Lower leg skin (tissue), 4 donors: ENCODE results near the gene MTMR11. TPM values are rescaled to one million over a fixed set of nuclear protein-coding genes. Genes with fewer than 3 reads are reported as not detected.

ENCODE experiments used
- DNase-seq, 2 donors: peaks; one replicate each; pipeline ENCODE4 v3.0.0-alpha.2; 2019; ENCODE audit warnings: low spot score in 2 of 2
- H3K4me3 ChIP-seq: fragments of 200-600 bp; sonication (generic); 2 replicates; pipeline ENCODE4 v1.5.1; 2017; ENCODE audit warnings: mild to moderate bottlenecking, low read depth; ENCODE audit not compliant: poor library complexity, severe bottlenecking
- CTCF ChIP-seq, 3 donors: fragments of 450-650 bp; IDR thresholded peaks; one replicate each; pipeline ENCODE4 v1.5.1; 2016; ENCODE audit warnings: antibody characterized with exemption in 3 of 3, mild to moderate bottlenecking in 3 of 3, moderate library complexity in 2 of 3
- POLR2A ChIP-seq, 2 donors: fragments of 450-650 bp; IDR thresholded peaks; one replicate each; pipeline ENCODE4 v1.6.1; 2016 to 2017; ENCODE audit warnings: antibody characterized with exemption in 2 of 2, mild to moderate bottlenecking in 1 of 2, moderate library complexity in 1 of 2
- WGBS, 2 donors: methylation state at CpG; one replicate each; pipeline ENCODE4 v1.1.5; 2018; 5-methylcytosine and 5-hydroxymethylcytosine counted together
- intact Hi-C: fragments of 100-400 bp; cut with DNase I; formaldehyde crosslinking; loops from one replicate; pipeline ENCODE4 v1.15.0; 2023; ENCODE audit warnings: low total_unique reads
- total RNA-seq, 4 donors: library from RNA; depleted of rRNA; stranded (reverse); fragments of >200 nt; gene quantifications; one replicate each; pipeline ENCODE4 v1.1.0, GENCODE V29; 2016

MTMR11 gene
- total RNA-seq, 4 donors from 2014 or later: 15.6 to 21.4 (median 19.0) TPM

GRCh38 chr1:149923626-149924025 lies 13.1 kb downstream of the MTMR11 start:
- no peak overlapping the region for H3K4me3 ChIP-seq
- intact Hi-C loops: no loop called here
- DNase-seq: no peak
- 81 to 87% methylated on average over 10 of the region's 10 CpGs for WGBS, 2 donors
- no peak for TF ChIP-seq CTCF (IDR thresholded peaks at IDR 0.05)

DNA sequence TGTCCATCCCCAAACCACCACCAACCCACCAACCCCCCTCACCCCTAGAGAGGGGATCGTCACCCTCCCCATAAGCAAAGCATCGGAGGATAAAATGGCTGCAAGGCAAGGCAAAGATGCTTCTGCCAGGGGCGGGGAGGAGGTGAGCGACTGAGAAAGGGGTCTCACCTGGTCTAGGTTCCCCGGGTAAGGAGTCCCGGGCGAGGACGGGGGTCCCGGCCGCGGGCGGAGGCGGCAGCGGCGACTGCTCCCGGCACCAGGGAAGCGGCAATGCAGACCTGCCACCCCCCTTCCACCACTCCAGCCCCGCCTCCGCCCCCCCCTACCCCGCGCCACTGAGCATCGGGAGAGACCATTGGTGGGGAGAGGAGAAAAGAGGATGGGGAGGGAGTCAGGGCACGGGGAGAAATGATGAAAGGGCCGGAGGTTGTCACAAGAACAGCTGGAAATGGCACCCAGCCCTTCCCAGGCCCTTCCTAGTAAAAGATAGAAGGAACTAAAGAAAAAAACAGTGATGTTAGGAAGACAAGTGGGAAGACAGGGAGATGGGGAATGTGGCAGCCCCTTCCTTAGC lies 19.0 kb downstream of the MTMR11 start, which contains the start of gene SV2A:
TSS of gene SV2A (minus strand) at position 274 of the 574 bp plus-strand sequence. CDS start 4,004 bp downstream, outside the sequence.
- intact Hi-C loops: no loop called here
- H3K4me3 ChIP-seq: no peak within 1 kb of the TSS
- 1 to 2% methylated on average over 24 of the region's 24 CpGs for WGBS, 2 donors
- TF ChIP-seq POLR2A (IDR thresholded peaks at IDR 0.05): no peak
- no peak for TF ChIP-seq CTCF (IDR thresholded peaks at IDR 0.05)
- peak in 1 of 2 donors; percentile 81 for DNase-seq

DNA sequence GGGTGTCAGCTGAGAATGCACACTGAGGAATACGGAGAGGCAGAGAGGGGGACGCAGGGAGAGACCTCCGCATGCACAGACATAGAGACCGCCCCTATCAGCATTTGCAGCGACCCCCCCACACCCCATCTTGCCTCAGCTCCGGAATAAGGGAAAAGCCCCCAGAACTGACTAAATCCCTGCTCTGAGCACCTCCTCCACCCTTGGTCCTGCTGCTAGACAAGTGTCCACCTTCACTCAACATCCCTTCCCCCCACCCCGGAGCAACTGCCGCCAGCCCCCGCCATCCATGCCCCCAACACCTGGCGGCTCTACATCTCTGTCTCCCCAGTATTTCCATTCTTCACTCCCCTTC lies 19.8 kb downstream of the MTMR11 start:
- intact Hi-C loops: no loop called here
- WGBS, 2 donors: 11 to 26% methylated on average over 10 of the region's 10 CpGs
- H3K4me3 ChIP-seq: no peak overlapping the region
- TF ChIP-seq CTCF (IDR thresholded peaks at IDR 0.05) (no peak), POLR2A (IDR thresholded peaks at IDR 0.05) (no peak)
- peak in 1 of 2 donors; percentile 59 for DNase-seq

GRCh38 chr1:149916193-149916897 lies 20.3 kb downstream of the MTMR11 start:
- DNase-seq: peak in 1 of 2 donors; percentile 81
- no peak overlapping the region for H3K4me3 ChIP-seq
- intact Hi-C loops: no loop called here
- TF ChIP-seq POLR2A (IDR thresholded peaks at IDR 0.05) (no peak), CTCF (IDR thresholded peaks at IDR 0.05) (no peak)
- 39 to 43% methylated on average over 7 to 9 of the region's 9 CpGs for WGBS, 2 donors

DNA sequence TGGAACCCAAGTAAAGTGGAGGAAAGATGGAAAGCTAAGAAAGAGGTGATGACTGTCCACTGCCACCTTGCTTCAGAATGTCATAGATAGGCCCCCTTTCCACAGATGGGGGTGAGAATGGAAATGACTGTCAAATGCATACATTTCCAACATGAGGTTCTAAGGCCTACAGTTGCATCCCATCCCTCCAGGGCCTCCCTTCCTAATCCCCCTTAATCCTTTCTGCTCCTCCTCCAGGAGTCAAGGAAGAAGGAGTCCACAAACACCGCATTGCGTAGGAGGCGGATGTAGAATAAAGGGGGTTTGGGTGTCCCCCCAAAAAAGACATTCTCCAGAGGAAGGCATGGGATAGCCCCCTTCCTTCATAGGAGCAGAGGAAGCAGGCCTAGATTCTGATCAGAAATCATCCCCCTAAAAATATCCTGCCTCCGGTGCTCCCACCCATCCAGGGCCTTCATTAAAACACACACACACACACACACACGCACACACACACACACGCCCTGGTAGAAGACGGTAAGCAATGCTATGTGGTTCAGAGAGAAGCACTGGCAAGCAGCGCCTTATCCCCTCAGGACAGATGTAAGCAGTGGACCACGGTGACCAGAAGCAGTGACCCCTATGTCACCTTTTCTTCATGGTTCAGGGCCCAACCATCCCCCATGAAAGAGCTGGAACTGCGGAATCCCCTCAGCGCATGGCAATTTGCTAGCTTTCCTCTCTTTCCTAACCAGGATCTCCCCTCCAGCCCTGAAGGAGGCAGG lies 21.1 kb downstream of the MTMR11 start:
- no peak for DNase-seq
- 75 to 88% methylated on average over 11 of the region's 11 CpGs for WGBS, 2 donors
- no peak overlapping the region for H3K4me3 ChIP-seq
- intact Hi-C loops: no loop called here
- TF ChIP-seq POLR2A (IDR thresholded peaks at IDR 0.05): no peak
- no peak for TF ChIP-seq CTCF (IDR thresholded peaks at IDR 0.05)
